Sciatic nerve (tissue), 2 donors: Measurements from ENCODE around the gene CASK. TPM values are rescaled to one million over a fixed set of nuclear protein-coding genes. Genes with fewer than 3 reads are reported as not detected.
"Not testable (repeated sequence)": the region's sequence is repeated elsewhere in the genome, so short reads cannot be mapped to it uniquely, and the experiment has no call there.

ENCODE experiments used
- ATAC-seq: fragments of 200-7000 bp; cut with Tn5 transposase; one replicate; pipeline ENCODE4 v1.9.1; 2020; ENCODE audit warnings: mild to moderate bottlenecking, moderate library complexity
- DNase-seq: peaks from one replicate; pipeline ENCODE4 v3.0.0-alpha.2; 2020; ENCODE audit warnings: low spot score
- intact Hi-C: fragments of 100-400 bp; cut with DNase I; formaldehyde crosslinking; loops from one replicate; pipeline ENCODE4 v1.14.2; 2022
- total RNA-seq: library from RNA; stranded (reverse); fragmentation: NEBNext Ultra II Directional; extraction: Animal tissue kit (Norgen Biotek cat#: 25700); gene quantifications from one replicate; pipeline ENCODE4 v1.2.1, GENCODE V29; 2021
- donor health status: DM: no; HTN: no; CAD: no.
- donor health status: DM: no; HTN: no; CAD: no.

The CASK gene
- total RNA-seq, 1 donor from 2014 or later = 43.3 TPM

- DNase-seq (no peak), ATAC-seq (no peak)
- intact Hi-C loops = no loop called here
Measured at GRCh38 chrX:41761702-41762101, 161.7 kb downstream of the CASK start.

DNA sequence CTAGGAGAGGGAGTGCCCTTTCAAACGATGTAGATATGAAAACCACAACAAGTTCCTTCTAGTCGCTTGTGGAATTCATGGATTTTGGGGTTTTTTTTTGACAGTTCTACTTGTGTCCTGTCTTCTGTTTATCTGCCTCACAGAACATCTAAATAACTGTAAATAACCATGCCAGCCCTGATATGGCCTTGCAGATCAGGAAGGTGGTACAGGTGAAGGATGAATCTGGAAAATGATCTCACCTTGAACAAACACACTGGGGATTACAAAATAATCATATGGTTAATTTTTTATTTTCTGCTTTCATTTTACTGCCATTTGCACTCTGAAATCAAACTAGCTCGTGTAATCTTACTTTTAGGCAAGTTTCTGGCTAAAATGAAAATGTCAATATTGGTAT lies 162.2 kb downstream of the CASK start:
- intact Hi-C loops = no loop called here
- DNase-seq (no peak), ATAC-seq (no peak)

GRCh38 chrX:41759817-41760216 lies 163.5 kb downstream of the CASK start:
- ATAC-seq (no peak), DNase-seq (no peak)
- intact Hi-C loops = no loop called here

DNA sequence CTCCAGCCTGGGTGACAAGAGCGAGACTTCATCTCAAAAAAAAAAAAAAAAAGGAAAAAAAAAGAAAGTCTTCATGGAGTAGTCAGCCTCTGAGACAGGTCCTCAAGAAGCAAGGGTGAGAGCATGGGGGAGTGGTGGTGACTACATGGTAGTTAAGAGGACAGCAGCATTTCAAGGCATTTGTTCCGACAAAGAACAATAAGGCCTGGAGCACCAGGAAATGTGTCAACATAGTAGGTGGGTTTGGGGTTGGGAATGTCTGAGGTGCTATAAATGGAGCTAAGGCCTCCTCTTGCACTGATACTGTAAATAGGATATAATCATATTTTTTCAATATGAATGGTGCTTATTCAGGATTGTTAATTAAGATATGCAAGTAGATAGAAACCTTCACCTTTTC lies 165.0 kb downstream of the CASK start:
- DNase-seq = no peak
- ATAC-seq = no peak
- intact Hi-C loops = no loop called here

DNA sequence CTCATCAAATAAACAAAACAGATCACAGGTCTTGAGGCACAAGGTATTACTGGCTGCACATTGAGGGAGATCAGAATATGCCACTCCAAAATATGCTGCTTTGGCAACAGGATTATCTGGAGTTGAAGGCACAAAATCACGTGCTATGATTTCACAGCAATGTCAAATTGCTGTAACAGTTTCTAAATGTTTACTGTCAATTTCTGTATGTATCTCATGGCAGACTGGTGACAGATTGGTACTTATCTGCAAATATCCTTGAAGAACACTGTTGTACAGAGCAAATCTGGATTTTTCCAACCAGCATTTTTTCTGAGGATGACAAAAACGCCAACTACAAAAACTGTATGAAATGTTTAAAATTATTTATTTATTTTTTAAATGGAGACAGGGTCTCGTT lies 172.6 kb downstream of the CASK start:
- intact Hi-C loops = no loop called here
- no peak for DNase-seq
- no peak for ATAC-seq

DNA sequence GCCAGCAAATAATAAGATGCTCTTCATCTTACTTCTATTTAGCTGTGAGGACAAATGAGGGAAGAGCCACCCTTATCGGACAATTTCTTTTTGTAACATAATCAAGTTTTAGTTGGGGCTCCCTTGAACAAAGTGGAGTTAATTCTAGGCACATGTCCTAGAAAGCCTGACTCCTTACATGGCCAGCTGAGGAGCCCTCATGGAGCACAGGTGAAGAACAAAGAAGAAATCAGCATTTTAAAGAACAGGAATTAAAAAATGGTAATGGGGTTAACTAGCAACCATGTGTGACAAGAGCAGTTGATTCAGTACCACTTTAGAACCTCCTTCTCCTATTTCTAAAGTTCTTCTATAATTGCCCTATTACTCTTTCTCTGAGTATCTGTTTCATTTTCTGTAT lies 183.5 kb downstream of the CASK start:
- DNase-seq (no peak), ATAC-seq (no peak)
- intact Hi-C loops = no loop called here

DNA sequence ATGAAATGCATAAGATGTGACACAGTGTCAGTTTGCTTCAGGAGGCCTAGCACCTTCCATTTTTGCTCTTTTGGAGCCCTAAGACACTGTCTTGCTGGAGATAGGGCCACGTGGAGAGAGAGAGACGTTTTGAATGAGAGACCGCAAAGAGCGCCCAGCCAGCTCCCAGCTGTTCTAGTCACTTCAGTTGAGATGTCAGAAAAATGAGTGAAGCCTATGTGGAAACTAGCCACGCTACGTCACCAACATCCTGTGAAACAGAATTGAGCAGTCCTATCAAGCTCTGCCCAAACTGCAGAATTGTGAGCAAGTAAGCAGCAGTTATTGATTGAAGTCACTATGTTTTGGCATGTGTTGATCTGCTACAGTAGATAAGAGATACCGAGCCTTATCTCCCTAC lies 186.3 kb downstream of the CASK start:
- no peak for DNase-seq
- ATAC-seq = no peak
- intact Hi-C loops = no loop called here

DNA sequence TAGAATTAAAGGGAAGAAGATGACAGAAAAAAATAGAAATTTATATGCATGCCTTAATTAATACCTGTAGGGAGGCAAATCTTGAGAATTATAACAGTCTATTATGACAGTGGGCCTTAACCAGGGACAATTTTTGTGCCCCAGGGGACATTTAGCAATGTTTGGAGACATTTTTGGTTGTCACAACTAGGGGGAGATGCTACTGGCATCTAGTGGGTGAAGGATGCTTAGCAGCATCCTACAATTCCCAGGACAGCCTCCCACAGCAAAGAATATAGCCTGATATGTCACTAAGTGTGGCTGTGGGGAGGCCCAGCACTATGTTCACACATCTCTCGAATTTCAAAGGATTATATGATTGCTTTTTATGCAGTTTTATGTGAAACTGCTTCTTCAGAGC lies 188.8 kb downstream of the CASK start:
- ATAC-seq (no peak), DNase-seq (no peak)
- intact Hi-C loops = no loop called here

DNA sequence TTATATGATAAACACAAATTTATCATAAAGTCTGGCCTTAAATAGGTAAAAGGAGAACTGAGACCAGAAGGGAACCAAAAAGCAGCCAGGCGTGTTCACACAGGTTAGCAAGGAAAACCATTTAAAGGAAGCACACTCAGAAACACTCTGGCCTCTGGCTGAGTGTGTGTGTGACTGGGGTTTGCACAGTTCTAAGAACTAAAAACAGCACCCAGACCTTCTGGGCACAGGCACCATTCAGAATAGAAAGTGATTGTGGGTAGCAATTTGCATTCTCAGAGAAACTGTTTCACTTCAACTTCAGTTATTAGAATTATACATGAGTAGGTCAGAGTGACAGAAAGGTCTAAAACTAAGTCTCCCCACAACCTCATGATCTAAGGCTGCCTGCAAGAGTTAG lies 189.4 kb downstream of the CASK start:
- ATAC-seq (no peak), DNase-seq (no peak)
- intact Hi-C loops = no loop called here

GRCh38 chrX:41732260-41732659 lies 191.1 kb downstream of the CASK start:
- DNase-seq (no peak), ATAC-seq (no peak)
- intact Hi-C loops = no loop called here

DNA sequence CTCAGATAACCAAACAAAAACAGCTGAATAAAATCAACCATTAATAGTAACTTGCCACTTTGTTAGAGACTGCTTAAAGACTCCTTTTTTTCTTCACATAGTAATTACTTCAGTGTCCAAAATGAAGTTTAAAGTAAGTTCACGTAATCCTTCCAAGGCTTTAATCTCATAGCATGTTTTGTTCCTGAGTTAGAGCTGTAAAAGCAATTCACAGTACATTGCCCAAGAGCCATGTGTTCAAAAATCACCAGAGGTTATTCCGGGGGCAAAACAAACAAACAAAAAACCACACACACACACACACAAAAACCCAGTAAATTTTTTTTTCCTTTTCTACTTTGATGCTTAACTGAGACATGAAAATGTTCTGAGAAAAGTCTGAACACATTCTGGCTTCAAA lies 193.3 kb downstream of the CASK start:
- intact Hi-C loops = no loop called here
- no peak for DNase-seq
- ATAC-seq = no peak

DNA sequence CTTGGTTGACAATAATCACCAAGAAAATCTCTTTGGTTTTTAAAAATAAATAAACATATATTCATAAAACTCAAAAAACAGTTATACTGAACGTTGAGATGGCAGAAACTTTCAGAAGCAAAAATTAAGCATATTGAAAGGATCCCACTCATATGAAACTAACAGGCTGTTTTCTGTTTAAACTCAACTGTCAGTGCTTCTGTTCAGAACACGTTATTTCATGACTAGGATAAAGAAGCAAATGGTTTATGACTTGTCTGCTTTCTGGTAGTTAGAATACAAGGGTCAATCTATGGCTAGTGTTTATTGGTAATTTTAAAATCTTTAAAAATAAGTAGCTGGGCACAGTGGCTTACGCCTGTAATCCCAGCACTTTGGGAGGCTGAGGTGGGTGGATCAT lies 195.2 kb downstream of the CASK start:
- DNase-seq (no peak), ATAC-seq (no peak)
- intact Hi-C loops = no loop called here

DNA sequence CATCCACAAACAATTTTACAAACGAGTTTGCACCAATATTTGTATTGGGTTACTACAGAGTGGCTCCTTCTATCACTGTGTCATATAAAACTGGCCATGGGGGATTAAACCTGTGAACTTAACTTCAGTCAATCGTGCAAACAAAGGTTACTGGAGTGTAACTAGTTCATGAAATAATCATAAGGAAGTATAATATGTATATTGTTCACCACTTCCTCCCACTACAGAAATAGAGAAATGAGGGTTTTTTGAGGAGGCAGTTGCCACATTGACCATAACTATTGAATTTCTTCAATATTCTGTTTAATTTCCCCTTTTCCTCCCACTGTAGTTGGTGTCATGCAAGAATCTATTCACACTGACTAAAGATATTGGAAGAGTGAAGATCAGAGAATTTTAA lies 199.5 kb downstream of the CASK start, which contains the start of gene GPR82:
TSS of gene GPR82 (plus strand) at position 356 of the 400 bp plus-strand sequence. CDS start 2,846 bp downstream, outside the sequence.
- intact Hi-C loops = no loop called here
- ATAC-seq = no peak
- no peak for DNase-seq

GRCh38 chrX:41722816-41723618 lies 200.3 kb downstream of the CASK start:
- peak; percentile 61 for ATAC-seq
- no peak for DNase-seq
- intact Hi-C loops = no loop called here

- intact Hi-C loops = no loop called here
- DNase-seq = no peak
- ATAC-seq = no peak
Measured at GRCh38 chrX:41722214-41722613, 201.1 kb downstream of the CASK start.

- DNase-seq (no peak), ATAC-seq (no peak)
- intact Hi-C loops = no loop called here
Measured at GRCh38 chrX:41721590-41721989, 201.8 kb downstream of the CASK start.

- ATAC-seq (no peak), DNase-seq (no peak)
- intact Hi-C loops = no loop called here
Measured at GRCh38 chrX:41720125-41720779, 203.1 kb downstream of the CASK start.

DNA sequence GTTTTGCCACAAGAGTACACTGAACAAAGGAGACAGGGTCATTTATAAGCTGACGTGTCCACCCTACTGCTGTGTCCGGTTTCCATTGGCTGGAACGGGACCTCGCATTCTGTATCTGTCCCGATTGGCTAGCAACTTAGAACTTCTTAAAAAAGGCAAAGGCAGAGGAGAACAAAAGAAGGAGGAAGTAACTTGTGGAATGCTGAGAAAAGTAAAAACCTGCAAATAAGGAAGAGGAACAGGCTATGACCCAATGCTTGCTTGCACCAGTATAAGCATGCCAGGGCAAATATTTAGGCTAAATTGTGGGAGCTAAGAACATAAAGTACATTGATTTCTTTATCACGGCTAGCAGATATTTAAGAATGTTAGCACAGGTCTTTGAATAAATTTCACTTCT lies 203.7 kb downstream of the CASK start:
- DNase-seq, intact Hi-C loops: not testable (repeated sequence)

GRCh38 chrX:41718481-41719235 lies 204.7 kb downstream of the CASK start:
- no peak for DNase-seq
- ATAC-seq = no peak
- intact Hi-C loops = no loop called here

More for the DNA sequence above, 203.7 kb downstream of the CASK start:
- ATAC-seq = not testable (repeated sequence)
